Panc1 (cell line): Measurements from ENCODE around the gene UBASH3B. TPM values are rescaled to one million over a fixed set of nuclear protein-coding genes. Genes with fewer than 3 reads are reported as not detected.

Experiments
- ATAC-seq: fragments of 200-7000 bp; cut with Tn5 transposase; 2 replicates; pipeline ENCODE4 v1.9.1; 2020; ENCODE audit warnings: mild to moderate bottlenecking, moderate library complexity
- BruUV-seq: library from RNA; stranded (reverse); fragments of 400-500 nt; replicated peaks from 2 replicates; lab custom pipeline; 2021; lab: Mats Ljungman, UMichigan
- CTCF ChIA-PET: fragments of 300-600 bp; sonication (Branson Sonifier 250); formaldehyde crosslinking; loops from one replicate; lab custom pipeline; 2022; ENCODE audit warnings: antibody characterized with exemption; lab: Charles Lee
- POLR2A ChIA-PET: fragments of 300-600 bp; sonication (Branson Sonifier 250); formaldehyde crosslinking; loops from one replicate; lab custom pipeline; 2022; ENCODE audit warnings: antibody characterized with exemption; lab: Charles Lee
- DNase-seq: peaks from one replicate; pipeline ENCODE4 v3.0.0-alpha.2; 2010; ENCODE audit warnings: low read depth, low spot score
- H3K27ac ChIP-seq: 2 replicates; pipeline ENCODE4 v1.5.1; 2011; ENCODE audit warnings: mild to moderate bottlenecking, low read length, inconsistent platforms
- H3K27me3 ChIP-seq: fragments of 200-500 bp; sonication (Bioruptor generic); 2 replicates; pipeline ENCODE4 v1.6.0; 2014; ENCODE audit warnings: low read length, inconsistent platforms; ENCODE audit not compliant: control insufficient read depth, insufficient read depth
- H3K36me3 ChIP-seq: fragments of 200-500 bp; sonication (Bioruptor generic); 2 replicates; pipeline ENCODE4 v1.5.1; 2014; ENCODE audit warnings: inconsistent platforms, mild to moderate bottlenecking, low read length, moderate library complexity; ENCODE audit not compliant: control insufficient read depth, insufficient read depth
- H3K4me1 ChIP-seq: 2 replicates; pipeline ENCODE4 v1.5.1; 2011; ENCODE audit warnings: inconsistent platforms, mild to moderate bottlenecking, low read length, moderate library complexity; ENCODE audit not compliant: control insufficient read depth, insufficient read depth
- H3K4me3 ChIP-seq, 2 experiments: 2 replicates each; pipeline ENCODE4 v1.5.1; 2011 to 2012; ENCODE audit warnings: low read depth in 2 of 2, low read length in 2 of 2, mild to moderate bottlenecking in 2 of 2, inconsistent platforms in 1 of 2, moderate library complexity in 1 of 2
- H3K9me3 ChIP-seq: fragments of 200-500 bp; sonication (Bioruptor generic); 2 replicates; pipeline ENCODE4 v1.5.1; 2014; ENCODE audit warnings: low read depth, mild to moderate bottlenecking, inconsistent platforms, low read length, moderate library complexity; ENCODE audit not compliant: control insufficient read depth, insufficient read depth
- CTCF ChIP-seq: fragments of 450-650 bp; IDR thresholded peaks from 2 replicates; pipeline ENCODE4 v1.5.1; 2017; ENCODE audit warnings: mild to moderate bottlenecking
- POLR2AphosphoS5 ChIP-seq: IDR thresholded peaks from 2 replicates; pipeline ENCODE4 v1.6.1; 2012; ENCODE audit warnings: mild to moderate bottlenecking, low read depth, low read length, moderate library complexity
- REST ChIP-seq, 2 experiments: IDR thresholded peaks; 2 replicates each; pipeline ENCODE4 v1.6.1; 2011 to 2012; ENCODE audit warnings: low read depth in 2 of 2, control low read depth in 1 of 2, low read length in 1 of 2, mild to moderate bottlenecking in 1 of 2, moderate library complexity in 1 of 2; ENCODE audit not compliant: insufficient read depth in 1 of 2
- in situ Hi-C: cut with HindIII; loops from 2 replicates; pipeline ENCODE4 v1.10.0; 2016; ENCODE audit warnings: low sequenced_read_pairs, low pct_unique_long_range_greater_than_20kb
- intact Hi-C: fragments of 100-400 bp; cut with micrococcal nuclease; formaldehyde crosslinking; loops from one replicate; pipeline ENCODE4 v1.10.0; 2022; ENCODE audit not compliant: unreplicated experiment
- total RNA-seq: library from RNA; stranded (reverse); gene quantifications from one replicate; pipeline ENCODE4 v1.2.1, GENCODE V29; 2021; ENCODE audit not compliant: unreplicated experiment

UBASH3B gene
- total RNA-seq, 1 experiment from 2014 or later, result 55.1 TPM

GRCh38 chr11:122697636-122698167, 42.2 kb downstream of the UBASH3B start:
- Histone ChIP-seq H3K27ac (no peak overlapping the region), H3K27me3 (no peaks in the 10 kb centered on the region), H3K4me1 (no peaks in the 10 kb centered on the region), H3K9me3 (no peaks in the 10 kb centered on the region), H3K4me3 (no peak overlapping the region), H3K36me3 (no peaks in the 10 kb centered on the region)
- intact Hi-C loops, result no loop called here
- ChIA-PET POLR2A (interaction anchor here (1.0 kb wide), 1 partner anchor 69 kb away, joined by 4 read pairs; no protein-coding TSS in a partner anchor), CTCF (no interaction called here)
- in situ Hi-C loops, result no loop called here
- DNase-seq (no peak), ATAC-seq (peak; percentile 59)
- TF ChIP-seq CTCF (no peak), REST (IDR thresholded peaks at IDR 0.05; ENCODE audit: insufficient read depth in 1 of 2, low read depth in 2 of 2, low read length in 1 of 2) (no peak), POLR2AphosphoS5 (no peak)
- no TSS peak for BruUV-seq

- in situ Hi-C loops (no loop called here), intact Hi-C loops (no loop called here)
- Histone ChIP-seq H3K9me3 (no peaks in the 10 kb centered on the region), H3K4me1 (no peaks in the 10 kb centered on the region), H3K36me3 (no peaks in the 10 kb centered on the region), H3K4me3 (no peak overlapping the region), H3K27me3 (no peaks in the 10 kb centered on the region), H3K27ac (no peak overlapping the region)
- DNase-seq, result no peak
- ChIA-PET POLR2A (no interaction called here), CTCF (no interaction called here)
- no peak for TF ChIP-seq REST (IDR thresholded peaks at IDR 0.05; ENCODE audit: insufficient read depth in 1 of 2, low read depth in 2 of 2, low read length in 1 of 2)
- no peak for ATAC-seq
- BruUV-seq, result no TSS peak
Measured at GRCh38 chr11:122698392-122698791, 42.9 kb downstream of the UBASH3B start.
